ENCODE measurements around the gene OSBPL5. TPM values are rescaled to one million over a fixed set of nuclear protein-coding genes. Genes with fewer than 3 reads are reported as not detected.

OSBPL5 gene
- total and polyA plus RNA-seq, 9 of the 15 experiments (the other 6 are each of a cell fraction or from before 2014, with no cell fraction given): 0.06 to 14.8 (median 3.2) TPM

DNA sequence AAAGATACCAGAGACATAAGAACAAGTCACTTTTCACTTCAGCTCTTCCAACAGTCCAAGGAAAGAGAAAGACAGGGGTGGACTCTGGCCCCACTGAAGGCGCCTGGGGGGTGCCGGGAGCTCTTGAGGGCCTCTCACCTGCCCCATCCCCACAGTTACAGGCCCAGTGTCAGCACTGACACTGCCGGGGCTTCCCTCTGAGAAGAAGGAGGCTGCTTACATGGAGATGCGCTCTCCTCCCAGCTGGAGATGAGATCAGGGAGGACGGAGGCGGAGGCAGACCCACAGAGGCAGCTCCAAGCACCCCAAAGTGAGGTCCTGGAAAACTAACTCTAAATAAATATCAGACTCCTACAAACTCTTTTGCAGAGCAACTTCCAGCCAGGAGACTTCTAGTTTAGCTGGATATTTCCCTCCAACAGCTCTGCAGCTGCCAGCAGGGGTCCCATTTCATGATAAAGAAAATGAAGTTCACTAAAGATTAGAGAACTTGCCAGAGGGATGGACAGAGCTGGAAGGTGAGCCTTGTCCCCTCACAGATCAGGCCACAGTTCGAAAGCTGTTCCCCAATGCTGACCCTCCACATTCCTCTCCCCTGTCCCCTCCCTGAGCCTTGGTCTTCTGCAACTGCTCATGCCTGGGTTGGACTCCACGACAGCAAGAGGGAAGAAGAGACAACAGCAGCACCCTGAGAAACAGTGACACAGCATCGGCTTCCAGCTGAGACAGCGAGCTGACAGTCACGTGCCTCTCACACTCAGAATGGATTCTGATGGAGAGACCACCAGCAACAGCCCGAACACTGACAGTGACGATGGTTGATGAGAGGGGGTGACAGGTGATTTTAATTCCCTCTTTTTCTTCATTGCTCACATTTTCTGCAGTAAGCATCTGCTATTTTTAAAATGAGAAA is 113.7 kb downstream of the OSBPL5 start (continued):
- no peak for TF ChIP-seq CHD4 (IDR thresholded peaks at IDR 0.05; ENCODE audit: insufficient read depth, insufficient replicate concordance, low read depth, low read length, poor library complexity, severe bottlenecking)
- TF ChIP-seq, protein P1, sequence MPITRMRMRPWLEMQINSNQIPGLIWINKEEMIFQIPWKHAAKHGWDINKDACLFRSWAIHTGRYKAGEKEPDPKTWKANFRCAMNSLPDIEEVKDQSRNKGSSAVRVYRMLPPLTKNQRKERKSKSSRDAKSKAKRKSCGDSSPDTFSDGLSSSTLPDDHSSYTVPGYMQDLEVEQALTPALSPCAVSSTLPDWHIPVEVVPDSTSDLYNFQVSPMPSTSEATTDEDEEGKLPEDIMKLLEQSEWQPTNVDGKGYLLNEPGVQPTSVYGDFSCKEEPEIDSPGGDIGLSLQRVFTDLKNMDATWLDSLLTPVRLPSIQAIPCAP (CRISPR knock-in tag; IDR thresholded peaks at IDR 0.05; ENCODE audit: borderline replicate concordance): no peak
- no peak for TF ChIP-seq EHMT2 (IDR thresholded peaks at IDR 0.05)
- TF ChIP-seq HNRNPK (IDR thresholded peaks at IDR 0.05; ENCODE audit: low read depth, low read length, poor library complexity, severe bottlenecking): no peak
- no peak for TF ChIP-seq MCM3 (IDR thresholded peaks at IDR 0.05)
- TF ChIP-seq, protein P2, sequence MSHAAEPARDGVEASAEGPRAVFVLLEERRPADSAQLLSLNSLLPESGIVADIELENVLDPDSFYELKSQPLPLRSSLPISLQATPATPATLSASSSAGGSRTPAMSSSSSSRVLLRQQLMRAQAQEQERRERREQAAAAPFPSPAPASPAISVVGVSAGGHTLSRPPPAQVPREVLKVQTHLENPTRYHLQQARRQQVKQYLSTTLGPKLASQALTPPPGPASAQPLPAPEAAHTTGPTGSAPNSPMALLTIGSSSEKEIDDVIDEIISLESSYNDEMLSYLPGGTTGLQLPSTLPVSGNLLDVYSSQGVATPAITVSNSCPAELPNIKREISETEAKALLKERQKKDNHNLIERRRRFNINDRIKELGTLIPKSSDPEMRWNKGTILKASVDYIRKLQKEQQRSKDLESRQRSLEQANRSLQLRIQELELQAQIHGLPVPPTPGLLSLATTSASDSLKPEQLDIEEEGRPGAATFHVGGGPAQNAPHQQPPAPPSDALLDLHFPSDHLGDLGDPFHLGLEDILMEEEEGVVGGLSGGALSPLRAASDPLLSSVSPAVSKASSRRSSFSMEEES (CRISPR knock-in tag; IDR thresholded peaks at IDR 0.05): peak; percentile 75
- TF ChIP-seq ELF2 (CRISPR knock-in tag; IDR thresholded peaks at IDR 0.05): no peak
- TF ChIP-seq, protein P3, sequence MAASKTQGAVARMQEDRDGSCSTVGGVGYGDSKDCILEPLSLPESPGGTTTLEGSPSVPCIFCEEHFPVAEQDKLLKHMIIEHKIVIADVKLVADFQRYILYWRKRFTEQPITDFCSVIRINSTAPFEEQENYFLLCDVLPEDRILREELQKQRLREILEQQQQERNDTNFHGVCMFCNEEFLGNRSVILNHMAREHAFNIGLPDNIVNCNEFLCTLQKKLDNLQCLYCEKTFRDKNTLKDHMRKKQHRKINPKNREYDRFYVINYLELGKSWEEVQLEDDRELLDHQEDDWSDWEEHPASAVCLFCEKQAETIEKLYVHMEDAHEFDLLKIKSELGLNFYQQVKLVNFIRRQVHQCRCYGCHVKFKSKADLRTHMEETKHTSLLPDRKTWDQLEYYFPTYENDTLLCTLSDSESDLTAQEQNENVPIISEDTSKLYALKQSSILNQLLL (CRISPR knock-in tag; IDR thresholded peaks at IDR 0.05; ENCODE audit: borderline replicate concordance): no peak
- 0 out of 2 replicates have a peak, but pooled peaks have one; percentile 22 for TF ChIP-seq CBFA2T2 (conservative IDR thresholded peaks at IDR 0.05)
- TF ChIP-seq, protein P4, sequence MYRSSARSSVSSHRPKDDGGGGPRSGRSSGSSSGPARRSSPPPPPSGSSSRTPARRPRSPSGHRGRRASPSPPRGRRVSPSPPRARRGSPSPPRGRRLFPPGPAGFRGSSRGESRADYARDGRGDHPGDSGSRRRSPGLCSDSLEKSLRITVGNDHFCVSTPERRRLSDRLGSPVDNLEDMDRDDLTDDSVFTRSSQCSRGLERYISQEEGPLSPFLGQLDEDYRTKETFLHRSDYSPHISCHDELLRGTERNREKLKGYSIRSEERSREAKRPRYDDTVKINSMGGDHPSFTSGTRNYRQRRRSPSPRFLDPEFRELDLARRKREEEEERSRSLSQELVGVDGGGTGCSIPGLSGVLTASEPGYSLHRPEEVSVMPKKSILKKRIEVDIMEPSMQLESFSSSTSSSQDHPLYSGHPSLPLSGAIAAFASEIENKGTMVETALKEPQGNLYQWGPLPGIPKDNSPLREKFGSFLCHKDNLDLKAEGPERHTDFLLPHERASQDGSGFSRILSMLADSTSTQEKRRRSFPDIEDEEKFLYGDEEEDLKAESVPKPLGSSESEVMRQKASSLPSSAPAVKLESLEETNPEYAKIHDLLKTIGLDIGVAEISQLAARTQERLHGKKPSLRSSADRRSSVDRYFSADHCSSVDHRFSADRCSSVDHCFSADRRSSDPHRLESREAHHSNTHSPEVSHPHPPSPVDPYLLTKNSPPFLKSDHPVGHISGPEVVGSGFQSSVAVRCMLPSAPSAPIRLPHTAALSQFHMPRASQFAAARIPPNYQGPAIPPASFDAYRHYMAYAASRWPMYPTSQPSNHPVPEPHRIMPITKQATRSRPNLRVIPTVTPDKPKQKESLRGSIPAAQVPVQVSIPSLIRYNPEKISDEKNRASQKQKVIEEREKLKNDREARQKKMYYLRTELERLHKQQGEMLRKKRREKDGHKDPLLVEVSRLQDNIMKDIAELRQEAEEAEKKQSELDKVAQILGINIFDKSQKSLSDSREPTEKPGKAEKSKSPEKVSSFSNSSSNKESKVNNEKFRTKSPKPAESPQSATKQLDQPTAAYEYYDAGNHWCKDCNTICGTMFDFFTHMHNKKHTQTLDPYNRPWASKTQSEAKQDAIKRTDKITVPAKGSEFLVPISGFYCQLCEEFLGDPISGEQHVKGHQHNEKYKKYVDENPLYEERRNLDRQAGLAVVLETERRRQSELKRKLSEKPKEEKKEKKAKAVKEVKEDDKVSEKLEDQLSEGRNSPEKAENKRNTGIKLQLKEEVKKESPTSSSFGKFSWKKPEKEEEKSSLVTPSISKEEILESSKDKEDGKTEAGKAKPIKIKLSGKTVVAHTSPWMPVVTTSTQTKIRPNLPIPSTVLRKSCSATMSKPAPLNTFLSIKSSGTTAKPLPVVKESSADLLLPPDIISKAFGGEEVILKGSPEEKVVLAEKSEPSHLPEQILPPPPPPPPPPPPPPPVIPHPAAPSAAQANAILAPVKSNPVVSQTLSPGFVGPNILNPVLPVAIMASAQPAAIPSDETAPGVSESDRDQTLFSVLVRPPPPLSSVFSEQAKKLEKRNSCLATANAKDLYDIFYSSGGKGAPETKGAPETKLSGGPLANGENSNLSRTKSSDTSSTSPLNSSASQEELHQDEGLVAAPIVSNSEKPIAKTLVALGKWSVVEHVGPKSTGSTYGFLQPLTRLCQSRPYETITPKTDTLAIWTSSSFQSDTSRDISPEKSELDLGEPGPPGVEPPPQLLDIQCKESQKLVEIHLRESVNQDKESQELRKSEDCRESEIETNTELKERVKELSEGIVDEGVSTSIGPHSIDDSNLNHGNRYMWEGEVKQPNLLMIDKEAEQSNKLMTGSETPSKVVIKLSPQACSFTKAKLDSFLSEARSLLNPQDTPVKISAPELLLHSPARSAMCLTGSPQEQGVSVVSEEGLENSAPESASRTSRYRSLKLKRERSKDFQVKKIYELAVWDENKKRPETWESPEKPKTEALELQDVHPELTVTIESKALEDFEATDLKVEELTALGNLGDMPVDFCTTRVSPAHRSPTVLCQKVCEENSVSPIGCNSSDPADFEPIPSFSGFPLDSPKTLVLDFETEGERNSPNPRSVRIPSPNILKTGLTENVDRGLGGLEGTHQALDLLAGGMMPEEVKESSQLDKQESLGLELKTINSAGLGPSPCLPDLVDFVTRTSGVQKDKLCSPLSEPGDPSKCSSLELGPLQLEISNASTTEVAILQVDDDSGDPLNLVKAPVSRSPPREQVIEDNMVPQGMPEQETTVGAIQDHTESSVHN (IDR thresholded peaks at IDR 0.05; ENCODE audit: borderline replicate concordance in 1 of 2, low read depth in 1 of 2): no peak
- no peak for TF ChIP-seq STAG1 (CRISPR knock-in tag; IDR thresholded peaks at IDR 0.05; ENCODE audit: borderline replicate concordance)
- TF ChIP-seq, protein P5, sequence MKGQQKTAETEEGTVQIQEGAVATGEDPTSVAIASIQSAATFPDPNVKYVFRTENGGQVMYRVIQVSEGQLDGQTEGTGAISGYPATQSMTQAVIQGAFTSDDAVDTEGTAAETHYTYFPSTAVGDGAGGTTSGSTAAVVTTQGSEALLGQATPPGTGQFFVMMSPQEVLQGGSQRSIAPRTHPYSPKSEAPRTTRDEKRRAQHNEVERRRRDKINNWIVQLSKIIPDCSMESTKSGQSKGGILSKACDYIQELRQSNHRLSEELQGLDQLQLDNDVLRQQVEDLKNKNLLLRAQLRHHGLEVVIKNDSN (CRISPR knock-in tag; IDR thresholded peaks at IDR 0.05): peak; percentile 75
